IMR-90 (cell line): ENCODE data around the gene SPAG16. TPM values are rescaled to one million over a fixed set of nuclear protein-coding genes. Genes with fewer than 3 reads are reported as not detected.
"Not testable (repeated sequence)": the region's sequence is repeated elsewhere in the genome, so short reads cannot be mapped to it uniquely, and the experiment has no call there.

Experiments used
- ATAC-seq: fragments of 200-7000 bp; cut with Tn5 transposase; 2 replicates; pipeline ENCODE4 v1.9.1; 2020; ENCODE audit warnings: low read depth, mild to moderate bottlenecking, moderate library complexity
- BruUV-seq: library from RNA; stranded (reverse); fragments of 400-500 nt; replicated peaks from 2 replicates; lab custom pipeline; 2021; lab: Mats Ljungman, UMichigan
- CTCF ChIA-PET: fragments of 300-600 bp; formaldehyde crosslinking; extraction: SDS; loops from one replicate; lab custom pipeline; 2021; ENCODE audit warnings: antibody characterized with exemption; lab: Yijun Ruan, JAX
- POLR2A ChIA-PET: fragments of 300-600 bp; sonication (Branson Sonifier 250); formaldehyde crosslinking; loops from one replicate; lab custom pipeline; 2022; ENCODE audit warnings: antibody characterized with exemption; ENCODE audit not compliant: unreplicated experiment; lab: Charles Lee
- DNase-seq: peaks from one replicate; pipeline ENCODE4 v3.0.0; 2013
- H2AFZ ChIP-seq: replicated peaks from 2 replicates; pipeline ENCODE3; 2013; ENCODE audit warnings: low read length, mild to moderate bottlenecking; ENCODE audit not compliant: poor library complexity
- H2AK5ac ChIP-seq: 2 replicates; pipeline ENCODE4 v1.6.1; 2013; ENCODE audit warnings: low read depth, low read length, inconsistent platforms
- H2AK9ac ChIP-seq: replicated peaks from 2 replicates; pipeline ENCODE3; 2013; ENCODE audit warnings: mild to moderate bottlenecking, low read depth, low read length, moderate library complexity; ENCODE audit not compliant: poor library complexity
- H2BK120ac ChIP-seq: 2 replicates; pipeline ENCODE4 v1.6.1; 2013; ENCODE audit warnings: low read depth, low read length, inconsistent platforms
- H2BK15ac ChIP-seq: 3 replicates; pipeline ENCODE4 v1.6.1; 2013; ENCODE audit warnings: low read depth, low read length, inconsistent platforms
- H2BK20ac ChIP-seq: 2 replicates; pipeline ENCODE4 v1.6.1; 2013; ENCODE audit warnings: low read depth, mild to moderate bottlenecking, inconsistent platforms, low read length, moderate library complexity
- H2BK5ac ChIP-seq: 2 replicates; pipeline ENCODE4 v1.6.1; 2013; ENCODE audit warnings: mild to moderate bottlenecking, low read depth, low read length, inconsistent platforms; ENCODE audit not compliant: poor library complexity, severe bottlenecking
- H3K14ac ChIP-seq: replicated peaks from 2 replicates; pipeline ENCODE4 v1.6.1; 2013; ENCODE audit warnings: low read depth, low read length, inconsistent platforms
- H3K18ac ChIP-seq: 2 replicates; pipeline ENCODE4 v1.6.1; 2013; ENCODE audit warnings: low read depth, low read length, control low read depth
- H3K23ac ChIP-seq: 2 replicates; pipeline ENCODE4 v1.6.1; 2013; ENCODE audit warnings: low read depth, low read length, inconsistent platforms
- H3K27ac ChIP-seq: 2 replicates; pipeline ENCODE4 v1.5.1; 2013; ENCODE audit warnings: mild to moderate bottlenecking, control low read depth, low read length; ENCODE audit not compliant: insufficient read depth
- H3K27me3 ChIP-seq: 2 replicates; pipeline ENCODE4 v1.6.1; 2013; ENCODE audit warnings: low read length; ENCODE audit not compliant: control insufficient read depth, insufficient read depth
- H3K36me3 ChIP-seq: 2 replicates; pipeline ENCODE4 v1.6.1; 2013; ENCODE audit warnings: low read length, mixed read lengths; ENCODE audit not compliant: control insufficient read depth, insufficient read depth
- H3K4ac ChIP-seq: 2 replicates; pipeline ENCODE4 v1.6.1; 2013; ENCODE audit warnings: low read depth, low read length, inconsistent platforms
- H3K4me1 ChIP-seq: 2 replicates; pipeline ENCODE4 v1.6.1; 2013; ENCODE audit warnings: low read length, mixed read lengths; ENCODE audit not compliant: control insufficient read depth, insufficient read depth
- H3K4me2 ChIP-seq: 2 replicates; pipeline ENCODE4 v1.6.1; 2013; ENCODE audit warnings: low read depth, mild to moderate bottlenecking, control low read depth, low read length, moderate library complexity
- H3K4me3 ChIP-seq: 2 replicates; pipeline ENCODE4 v1.5.1; 2013; ENCODE audit warnings: low read depth, mild to moderate bottlenecking, control low read depth, low read length, moderate library complexity; ENCODE audit not compliant: insufficient read depth
- H3K56ac ChIP-seq: 2 replicates; pipeline ENCODE4 v1.6.1; 2013; ENCODE audit warnings: low read length, inconsistent platforms; ENCODE audit not compliant: insufficient read depth; ENCODE audit errors: extremely low read depth
- H3K79me1 ChIP-seq, 2 experiments: 2 replicates each; pipeline ENCODE4 v1.6.1; 2013; ENCODE audit warnings: low read length in 2 of 2, inconsistent platforms in 1 of 2, low read depth in 1 of 2
- H3K9ac ChIP-seq: 2 replicates; pipeline ENCODE4 v1.6.1; 2013; ENCODE audit warnings: low read depth, low read length, control low read depth
- H3K9me1 ChIP-seq: 2 replicates; pipeline ENCODE4 v1.6.1; 2013; ENCODE audit warnings: low read length, inconsistent platforms; ENCODE audit not compliant: insufficient read depth
- H3K9me3 ChIP-seq: 2 replicates; pipeline ENCODE4 v1.6.1; 2013; ENCODE audit warnings: low read length; ENCODE audit not compliant: control insufficient read depth, insufficient read depth
- H4K20me1 ChIP-seq: 2 replicates; pipeline ENCODE4 v1.6.1; 2013; ENCODE audit warnings: low read length, inconsistent platforms; ENCODE audit not compliant: insufficient read depth
- H4K5ac ChIP-seq: 2 replicates; pipeline ENCODE4 v1.6.1; 2013; ENCODE audit warnings: mild to moderate bottlenecking, low read depth, low read length, control low read depth
- H4K8ac ChIP-seq, 2 experiments: 2 replicates each; pipeline ENCODE4 v1.6.1; 2013; ENCODE audit warnings: low read depth in 2 of 2, low read length in 2 of 2, control low read depth in 1 of 2, inconsistent platforms in 1 of 2
- H4K91ac ChIP-seq: 2 replicates; pipeline ENCODE4 v1.6.1; 2013; ENCODE audit warnings: low read depth, low read length, inconsistent platforms; ENCODE audit not compliant: insufficient read depth
- WGBS, 2 experiments: methylation state at CpG; one replicate each; pipeline versions ENCODE4 v1.1.5 to v1.1.7; 2013; ENCODE audit warnings: missing lambda C conversion rate in 2 of 2; ENCODE audit not compliant: insufficient read length in 1 of 2; ENCODE audit errors: extremely low coverage in 2 of 2; 5-methylcytosine and 5-hydroxymethylcytosine counted together
- dilution Hi-C: fragments of 300-500 bp; cut with HindIII; formaldehyde crosslinking; loops from one replicate; pipeline ENCODE4 v1.14.3; 2018; ENCODE audit warnings: low sequenced_read_pairs; ENCODE audit not compliant: unreplicated experiment
- in situ Hi-C: fragments of 300-500 bp; cut with MboI; formaldehyde crosslinking; loops from 3 replicates; pipeline ENCODE4 v1.14.3; 2019; ENCODE audit warnings: low sequenced_read_pairs, inconsistent platforms, mixed read lengths
- intact Hi-C: fragments of 100-400 bp; cut with micrococcal nuclease; formaldehyde crosslinking; loops from 2 replicates; pipeline ENCODE4 v1.10.0; 2022
- polyA plus RNA-seq, 3 experiments: library from polyadenylated mRNA; depleted of rRNA; stranded (reverse); fragments of >200 nt; gene quantifications; 2 replicates each; pipeline ENCODE4 v1.2.3, GENCODE V29; 2012; ENCODE audit warnings: low replicate concordance in 1 of 3
- total RNA-seq: library from RNA; depleted of rRNA; stranded (reverse); fragments of >200 nt; gene quantifications from 2 replicates; pipeline ENCODE4 v1.2.3, GENCODE V29; 2012

The SPAG16 gene
- total and polyA plus RNA-seq, 2 of the 4 experiments (the other 2 are of a cell fraction), result 7.3 to 13.5 TPM

DNA sequence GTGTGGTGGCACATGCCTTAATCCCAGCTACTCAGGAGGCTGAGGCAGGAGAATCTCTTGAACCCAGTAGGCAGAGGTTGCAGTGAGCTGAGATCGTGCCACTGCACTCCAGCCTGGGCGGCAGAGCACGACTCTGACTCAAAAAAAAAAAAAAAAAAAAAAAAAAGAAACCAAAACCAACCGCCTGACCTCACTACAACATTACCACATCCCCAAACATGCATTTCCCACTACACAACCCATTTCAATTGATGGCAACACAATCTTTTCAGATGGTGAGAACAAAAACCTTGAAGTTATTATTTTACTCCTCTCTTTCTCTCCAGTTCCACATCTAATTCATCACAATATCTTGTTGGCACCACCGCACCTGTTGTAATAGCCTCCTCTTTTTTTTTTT, 778.0 kb downstream of the SPAG16 start:
- H3K36me3 ChIP-seq, H2AK9ac ChIP-seq, H3K4me2 ChIP-seq, H4K91ac ChIP-seq, CTCF ChIA-PET, H3K4me3 ChIP-seq, POLR2A ChIA-PET, H2AFZ ChIP-seq, in situ Hi-C loops, H3K27ac ChIP-seq, H3K4me1 ChIP-seq, H3K9me3 ChIP-seq, intact Hi-C loops, H2BK5ac ChIP-seq, H3K56ac ChIP-seq, H3K14ac ChIP-seq, H2BK15ac ChIP-seq, BruUV-seq, H4K20me1 ChIP-seq, ATAC-seq, H3K18ac ChIP-seq, H3K27me3 ChIP-seq, H3K4ac ChIP-seq, H4K8ac ChIP-seq, DNase-seq, dilution Hi-C loops, H2BK20ac ChIP-seq, H3K9ac ChIP-seq, H3K9me1 ChIP-seq, H3K79me1 ChIP-seq, H3K23ac ChIP-seq, H2BK120ac ChIP-seq, H4K5ac ChIP-seq, H2AK5ac ChIP-seq: not testable (repeated sequence)
- no CpG with 5 or more reads among the region's 5 CpGs for WGBS, 2 experiments
